Smooth muscle cell of the pulmonary artery (primary cell): Measurements from ENCODE around the gene PRRG1. TPM values are rescaled to one million over a fixed set of nuclear protein-coding genes. Genes with fewer than 3 reads are reported as not detected.

ENCODE experiments used
- total RNA-seq: library from RNA; depleted of rRNA; stranded (reverse); fragments of >200 nt; gene quantifications from 2 replicates; pipeline ENCODE4 v1.2.3, GENCODE V29; 2014

The PRRG1 gene
- 11.5 and 12.8 TPM in 2 replicates for total RNA-seq

GRCh38 chrX:37349221-37350033 lies at the start of gene PRRG1:
TSS of gene PRRG1 (plus strand) at chrX:37349364. CDS start at chrX:37406250, 56,886 bp downstream.

Other genes starting within 250 kb of the PRRG1 start
- gene LANCL3, start 222.3 kb downstream of the PRRG1 start, total RNA-seq: 0.66 and 0.91 TPM in 2 replicates